ENCODE measurements around the gene RGP1.

The RGP1 gene, protein sequence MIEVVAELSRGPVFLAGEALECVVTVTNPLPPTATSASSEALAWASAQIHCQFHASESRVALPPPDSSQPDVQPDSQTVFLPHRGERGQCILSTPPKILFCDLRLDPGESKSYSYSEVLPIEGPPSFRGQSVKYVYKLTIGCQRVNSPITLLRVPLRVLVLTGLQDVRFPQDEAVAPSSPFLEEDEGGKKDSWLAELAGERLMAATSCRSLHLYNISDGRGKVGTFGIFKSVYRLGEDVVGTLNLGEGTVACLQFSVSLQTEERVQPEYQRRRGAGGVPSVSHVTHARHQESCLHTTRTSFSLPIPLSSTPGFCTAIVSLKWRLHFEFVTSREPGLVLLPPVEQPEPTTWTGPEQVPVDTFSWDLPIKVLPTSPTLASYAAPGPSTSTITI

DNA sequence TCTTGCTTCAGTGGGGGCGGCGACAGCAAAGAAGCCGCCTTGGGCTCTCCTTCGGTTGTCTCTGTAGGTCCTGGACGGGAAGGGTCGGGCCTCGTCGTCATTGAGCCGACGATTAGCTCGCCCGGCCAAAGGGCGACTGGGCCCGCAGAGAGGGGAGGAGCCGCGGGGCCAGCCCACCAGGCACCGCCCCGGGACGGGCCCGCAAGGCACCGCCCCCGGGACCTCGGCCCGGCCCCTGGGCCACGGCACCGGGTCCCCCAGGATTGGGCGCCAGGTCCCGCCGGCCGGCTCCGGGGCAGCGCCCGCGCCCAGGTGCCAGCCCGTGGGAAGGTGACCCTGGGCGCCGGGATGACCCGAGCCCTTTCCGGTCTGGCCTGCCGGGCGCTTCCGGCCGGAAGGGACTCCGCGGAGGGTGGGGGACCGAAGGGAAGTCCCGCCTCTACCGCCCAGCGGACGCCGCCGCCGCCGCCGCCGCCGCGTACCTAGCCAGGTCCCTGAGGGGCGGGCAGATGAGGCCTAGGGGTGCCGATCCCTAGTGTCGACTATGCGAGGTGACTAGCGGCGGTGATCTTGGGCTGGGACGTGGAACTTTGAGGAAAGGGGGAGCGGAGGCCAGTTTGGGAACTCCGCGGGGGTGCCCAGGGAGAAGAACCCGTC is at the start of gene RGP1, which contains the start of gene GBA2:
RGP1 (plus strand) TSS at position 430 of the 657 bp plus-strand sequence. CDS start 469 bp downstream, outside the sequence.
GBA2 (minus strand) TSS at position 371 of the 657 bp plus-strand sequence. CDS start 524 bp downstream, outside the sequence.
- peak in 1 of 2 donors; percentile 51 for DNase-seq (ENCODE audit: low read depth in 2 of 2)

DNA sequence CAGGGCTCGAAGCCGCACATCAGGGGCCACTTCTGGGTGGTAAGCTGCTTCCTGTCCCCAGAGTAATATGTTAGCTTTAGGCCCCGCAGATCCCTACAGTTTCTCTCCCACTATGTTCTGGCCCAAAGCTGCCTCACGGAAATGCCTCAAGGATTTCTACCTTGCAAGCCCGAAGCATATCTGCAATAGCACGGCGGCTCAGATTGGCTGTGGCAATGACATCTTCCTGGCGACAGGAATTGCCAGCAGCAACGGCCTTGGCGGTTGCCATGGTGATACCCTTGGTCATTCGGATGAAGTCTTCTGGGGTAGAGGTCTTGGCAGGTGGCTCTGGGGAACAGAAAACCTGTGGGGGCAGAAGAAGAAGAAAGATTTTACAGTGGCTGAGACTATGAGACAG is 49.1 kb upstream of the RGP1 start:
- DNase-seq (ENCODE audit: low read depth in 2 of 2), result no peak

DNA sequence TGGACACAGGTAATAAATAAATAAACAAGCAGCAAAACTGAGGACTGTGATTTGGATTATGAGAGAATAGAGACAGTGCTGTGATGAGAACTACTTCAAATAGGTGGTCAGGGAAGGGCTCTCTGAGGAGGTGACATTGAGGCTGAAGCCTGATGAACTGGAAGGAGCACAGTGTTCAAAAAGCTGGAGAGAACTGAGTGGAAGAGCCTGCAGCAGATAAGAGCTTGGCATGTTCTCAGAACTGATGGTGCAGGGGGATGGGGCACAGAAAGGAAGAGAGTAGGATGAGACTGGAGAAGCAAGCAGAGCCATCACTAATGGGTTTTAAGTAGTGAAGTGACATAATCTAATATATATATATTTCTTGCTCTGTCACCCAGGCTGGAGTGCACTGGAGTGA is 48.1 kb upstream of the RGP1 start:
- no peak for DNase-seq (ENCODE audit: low read depth in 2 of 2)

DNA sequence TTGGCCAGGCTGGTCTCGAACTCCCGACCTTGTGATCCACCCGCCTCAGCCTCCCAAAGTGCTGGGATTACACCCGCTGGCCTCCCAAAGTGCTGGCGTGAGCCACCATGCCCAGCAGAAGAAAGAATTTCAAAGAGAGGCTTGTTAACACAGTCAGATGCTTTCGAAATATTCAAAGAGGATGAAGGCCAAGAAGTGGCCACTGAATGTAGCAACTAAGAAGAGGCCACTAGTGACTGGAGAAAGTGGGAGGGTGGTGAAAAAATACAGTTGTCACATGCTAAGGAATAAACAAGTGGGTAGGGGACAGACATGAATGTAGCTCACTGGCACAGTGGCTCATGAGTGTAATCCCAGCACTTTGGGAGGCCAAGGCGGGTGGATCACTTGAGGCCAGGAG is 46.4 kb upstream of the RGP1 start:
- DNase-seq (ENCODE audit: low read depth in 2 of 2), result no peak

DNA sequence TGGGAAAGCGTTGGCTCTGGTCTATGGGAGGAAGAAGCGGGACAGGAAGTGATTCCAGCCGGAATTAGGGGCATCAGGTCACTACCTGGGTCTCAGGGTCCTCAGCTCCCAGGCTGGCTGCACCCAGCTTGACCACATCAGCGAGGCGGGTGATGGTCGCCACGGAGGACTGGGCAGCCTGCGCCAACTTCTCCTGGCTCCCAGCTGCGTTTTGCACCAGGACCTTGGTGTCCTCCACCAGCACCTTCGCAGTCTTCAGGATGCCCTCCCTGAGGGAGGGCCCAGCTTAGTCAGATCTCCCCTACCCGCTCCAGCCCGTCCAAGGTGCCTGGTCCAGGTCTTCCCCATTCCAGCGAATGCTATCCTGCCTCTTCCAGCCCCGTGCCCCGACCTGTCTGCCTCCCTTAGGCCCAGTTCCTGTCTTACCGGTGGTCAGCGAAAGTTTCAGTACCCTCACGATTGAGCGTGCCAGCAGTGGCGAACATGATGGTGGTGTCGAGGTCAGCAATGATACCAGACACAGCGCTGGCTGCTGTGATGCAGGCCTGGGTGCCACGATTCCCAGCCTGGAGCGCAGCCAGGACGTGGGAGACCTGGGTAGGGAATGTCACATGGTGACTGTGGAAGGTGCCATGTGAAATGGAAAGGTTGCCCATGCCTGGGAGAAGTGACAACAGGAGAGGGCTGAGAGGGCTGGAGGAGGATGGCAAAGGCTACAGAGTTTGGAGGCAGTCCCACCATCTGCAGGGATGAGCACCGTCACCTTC is 45.0 kb upstream of the RGP1 start:
- DNase-seq (ENCODE audit: low read depth in 2 of 2), result no peak

DNA sequence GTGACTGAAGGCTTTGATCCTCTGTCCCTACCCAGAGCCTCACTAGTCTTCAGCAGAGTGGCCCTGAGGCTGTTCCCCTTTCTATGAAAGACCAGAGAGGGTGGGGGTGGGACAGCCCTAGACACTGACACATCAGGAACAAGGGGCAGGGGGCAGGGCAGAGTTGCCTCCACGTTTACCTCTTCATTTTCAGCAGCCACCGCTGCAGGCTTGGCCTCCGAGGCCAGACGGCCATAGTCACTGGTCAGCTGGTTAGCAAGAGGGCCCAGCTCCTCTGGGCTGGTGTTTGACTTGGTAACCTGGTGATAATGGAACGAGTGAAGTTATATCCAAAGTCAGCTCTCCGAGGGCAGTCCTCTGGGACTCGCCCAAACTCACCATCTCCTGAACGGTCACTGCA is 43.7 kb upstream of the RGP1 start:
- DNase-seq (ENCODE audit: low read depth in 2 of 2), result no peak

DNA sequence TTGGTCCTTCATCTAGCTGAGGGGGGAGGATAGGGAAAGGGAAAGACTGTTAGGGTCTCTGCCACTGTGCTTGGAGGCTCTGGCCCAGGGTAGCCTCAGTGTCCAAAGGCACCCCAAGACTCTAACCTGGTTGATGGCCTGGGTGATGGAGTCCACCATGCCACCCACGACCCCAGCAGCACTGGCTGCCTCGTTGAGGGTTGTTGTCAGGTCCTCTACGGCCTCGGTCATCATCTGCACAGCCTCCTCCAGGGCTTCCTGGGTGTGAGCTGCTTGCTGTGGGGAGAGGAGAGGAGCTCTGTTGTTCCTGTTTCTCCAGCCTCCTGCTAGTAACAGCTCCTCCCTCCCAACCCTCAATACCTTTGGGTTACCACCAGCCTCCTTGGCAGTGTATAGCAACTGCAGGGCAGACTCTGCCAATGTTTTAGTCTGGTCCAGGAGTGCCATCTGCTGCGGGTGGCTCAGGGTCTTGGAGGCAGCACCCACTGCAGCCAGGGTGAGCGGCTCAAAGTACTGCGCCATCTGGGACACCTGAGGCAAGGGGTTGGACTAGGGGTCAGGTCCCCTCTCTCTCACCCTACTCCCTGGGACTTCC is 43.2 kb upstream of the RGP1 start:
- DNase-seq (ENCODE audit: low read depth in 2 of 2), result no peak

DNA sequence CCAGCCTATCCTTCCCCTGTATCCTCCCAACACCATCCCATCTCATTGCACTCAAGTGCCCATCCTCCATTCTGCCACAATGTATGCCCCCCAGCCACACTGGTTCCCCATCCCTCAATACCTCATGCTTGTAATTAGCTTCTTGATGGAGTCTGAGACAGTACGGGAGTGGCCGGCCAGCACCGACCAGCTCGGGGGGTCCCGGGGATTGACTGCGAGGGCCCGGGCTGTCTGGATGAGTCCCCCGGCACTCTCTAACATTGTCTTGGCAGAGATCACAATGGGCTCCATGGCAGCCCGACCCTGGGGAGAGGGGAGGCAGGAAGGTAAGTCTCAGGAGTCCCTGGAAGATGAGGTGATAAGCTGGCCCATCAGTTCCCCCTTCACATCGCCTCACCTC is 42.1 kb upstream of the RGP1 start:
- no peak for DNase-seq (ENCODE audit: low read depth in 2 of 2)

DNA sequence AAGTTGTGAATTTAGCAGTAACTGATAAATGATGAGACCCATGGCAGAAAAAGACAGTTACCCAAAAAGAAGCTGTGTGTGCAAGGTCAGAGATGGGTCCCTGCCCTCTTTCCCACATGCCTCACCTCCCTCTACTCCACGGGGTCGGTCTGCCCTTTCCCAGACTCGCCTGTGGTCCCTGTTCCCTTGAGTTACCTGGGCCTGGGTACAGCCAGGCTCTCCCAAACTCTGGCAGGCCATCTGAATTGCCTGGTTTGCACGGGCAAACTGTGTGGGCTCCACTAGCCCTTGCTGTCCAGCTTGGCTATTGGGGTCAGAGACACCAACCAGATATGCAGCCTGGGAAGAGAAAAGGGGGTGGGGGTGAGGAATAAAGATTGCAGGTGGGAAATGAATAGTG is 40.9 kb upstream of the RGP1 start:
- no peak for DNase-seq (ENCODE audit: low read depth in 2 of 2)

DNA sequence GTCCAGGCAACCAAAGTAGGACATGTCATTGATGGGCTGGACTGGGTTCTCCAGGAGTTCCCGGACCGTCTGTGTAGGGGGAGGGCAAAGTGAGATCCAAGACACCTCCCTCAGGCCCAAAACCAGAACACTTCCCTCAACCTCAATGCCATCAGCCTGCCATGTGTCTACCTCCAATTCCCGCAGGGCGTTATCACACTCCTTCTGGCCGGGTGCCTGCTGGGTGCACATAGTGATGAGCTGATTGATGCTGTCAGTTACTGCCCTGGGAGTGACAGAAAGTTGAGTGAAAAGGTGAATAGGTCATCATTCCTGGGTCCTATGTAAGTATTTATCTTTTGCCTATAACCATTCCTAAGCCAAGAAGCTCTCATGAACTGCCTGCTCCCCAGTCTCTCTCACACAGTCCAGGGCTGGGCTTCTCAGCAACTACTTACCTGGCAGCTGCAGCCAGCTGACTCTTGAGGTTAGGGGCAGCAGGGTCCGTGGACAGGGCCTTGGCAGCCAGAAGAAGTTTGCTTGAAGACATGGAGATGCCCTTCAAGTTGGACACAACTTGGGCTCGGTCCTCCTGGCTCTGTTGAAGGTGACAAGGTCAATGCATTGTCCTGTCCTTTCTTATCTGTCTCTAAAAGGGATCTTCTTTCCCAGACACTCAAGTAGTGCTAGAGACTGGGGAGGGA is 38.1 kb upstream of the RGP1 start:
- DNase-seq (ENCODE audit: low read depth in 2 of 2), result no peak

DNA sequence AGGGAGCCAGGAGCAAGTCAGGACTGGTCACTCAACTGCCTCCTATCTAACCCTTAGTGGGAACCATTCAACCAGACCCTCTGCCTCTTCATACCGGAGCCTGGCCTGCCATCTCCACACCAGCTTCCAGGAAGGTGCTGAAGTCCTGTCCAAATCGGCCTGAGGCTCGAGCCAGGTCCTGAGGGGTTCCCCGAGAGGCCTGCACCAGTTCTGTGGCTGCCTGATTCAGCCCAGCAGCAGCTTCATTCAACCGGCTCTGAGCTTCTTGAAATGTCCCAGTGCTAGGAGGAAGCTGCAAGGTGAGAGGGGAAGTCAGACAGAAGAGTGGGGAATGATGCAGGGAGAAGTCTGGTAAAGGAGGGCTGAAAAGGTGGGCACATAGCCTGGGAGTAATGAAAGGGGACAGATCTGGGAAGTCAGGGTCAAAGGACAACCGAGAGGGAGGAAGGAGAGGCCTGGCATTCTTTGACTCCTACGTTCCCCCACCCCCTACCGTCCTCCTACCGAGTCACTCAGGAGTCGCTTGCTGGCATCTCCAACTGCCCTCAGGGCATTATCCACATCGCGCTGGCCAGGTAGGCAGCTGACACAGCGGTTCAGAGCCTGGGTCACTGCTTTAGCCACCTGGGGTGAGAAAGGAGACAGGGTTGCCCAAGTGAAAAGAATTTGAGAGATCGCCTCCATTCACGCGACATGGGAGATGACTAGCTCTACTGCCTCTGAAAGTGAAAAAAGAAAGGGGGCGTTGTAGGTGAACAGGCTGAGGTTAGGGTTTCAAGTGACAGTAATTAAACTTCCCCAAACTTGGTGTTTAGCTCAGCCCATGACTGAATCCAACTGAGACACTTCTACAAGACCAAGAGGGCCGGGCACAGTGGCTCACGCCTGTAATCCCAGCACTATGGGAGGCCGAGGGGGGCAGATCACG is 37.3 kb upstream of the RGP1 start:
- DNase-seq (ENCODE audit: low read depth in 2 of 2), result no peak

DNA sequence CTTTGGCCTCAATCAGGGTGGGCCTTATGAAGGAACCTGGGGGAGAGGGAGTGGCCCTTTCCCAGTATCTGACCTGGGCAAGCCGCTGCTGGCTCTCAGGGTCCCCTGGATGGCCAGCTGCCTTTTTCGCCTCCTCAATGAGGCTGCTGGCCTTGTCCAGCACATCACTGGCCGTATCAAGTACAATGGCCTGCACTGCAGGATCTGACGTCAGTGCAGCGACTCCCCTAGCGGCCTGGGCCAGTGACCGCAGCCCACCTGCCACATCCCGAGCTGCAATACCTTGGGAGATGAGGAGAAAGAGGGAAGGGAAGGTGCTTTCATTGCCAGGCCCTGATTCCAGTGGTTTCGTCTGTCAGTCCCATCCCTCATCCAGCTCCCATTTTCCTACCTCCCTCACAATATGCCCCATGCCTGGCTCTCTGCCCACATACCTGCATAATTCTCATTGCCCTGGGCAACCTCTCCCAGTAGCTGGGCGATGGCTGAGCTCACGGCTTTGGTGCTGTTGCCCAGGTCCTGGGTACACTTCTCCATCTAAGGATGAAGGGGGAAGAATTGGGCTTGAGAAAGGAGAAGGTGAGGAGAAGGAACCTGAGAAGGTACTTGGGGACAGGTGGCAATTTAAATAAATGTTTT is 36.2 kb upstream of the RGP1 start:
- no peak for DNase-seq (ENCODE audit: low read depth in 2 of 2)

DNA sequence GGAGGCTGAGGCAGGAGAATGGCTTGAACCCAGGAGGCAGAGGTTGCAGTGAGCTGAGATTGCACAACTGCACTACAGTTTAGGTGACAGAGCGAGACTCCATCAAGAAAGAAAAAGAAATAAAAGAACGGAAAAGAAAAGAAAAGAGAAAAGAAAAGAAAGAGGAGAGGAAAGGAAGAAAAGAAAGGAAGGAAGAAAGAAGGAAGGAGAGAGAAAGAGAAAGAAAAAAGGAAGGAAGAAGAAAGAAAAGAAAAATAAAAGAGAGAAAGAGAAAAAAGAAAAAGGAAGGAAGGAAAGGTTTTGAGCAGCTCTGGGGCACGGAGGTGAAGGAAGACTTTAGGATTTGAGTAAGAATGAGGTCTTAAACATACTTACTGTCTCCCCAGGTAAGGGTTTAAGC is 35.5 kb upstream of the RGP1 start:
- DNase-seq (ENCODE audit: low read depth in 2 of 2), result no peak

DNA sequence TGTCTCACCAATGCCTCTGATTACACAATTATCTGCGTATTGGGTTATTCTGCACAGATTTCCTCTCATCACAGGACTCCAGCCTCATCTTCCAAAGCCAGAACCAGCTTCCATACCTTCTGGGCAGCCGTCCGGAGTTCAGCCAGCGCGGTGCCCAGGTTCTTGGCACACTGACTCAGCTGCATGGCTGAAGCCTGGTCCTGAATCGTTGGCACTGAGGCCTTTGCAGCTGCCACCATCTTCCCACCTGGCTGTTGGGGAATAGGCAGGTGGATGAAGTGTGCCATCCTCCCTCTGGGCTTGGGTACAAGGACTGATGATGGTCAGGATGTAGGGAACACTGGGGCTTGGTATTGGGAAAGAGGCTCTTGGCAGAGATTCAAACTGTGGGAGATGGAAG is 35.0 kb upstream of the RGP1 start:
- no peak for DNase-seq (ENCODE audit: low read depth in 2 of 2)

DNA sequence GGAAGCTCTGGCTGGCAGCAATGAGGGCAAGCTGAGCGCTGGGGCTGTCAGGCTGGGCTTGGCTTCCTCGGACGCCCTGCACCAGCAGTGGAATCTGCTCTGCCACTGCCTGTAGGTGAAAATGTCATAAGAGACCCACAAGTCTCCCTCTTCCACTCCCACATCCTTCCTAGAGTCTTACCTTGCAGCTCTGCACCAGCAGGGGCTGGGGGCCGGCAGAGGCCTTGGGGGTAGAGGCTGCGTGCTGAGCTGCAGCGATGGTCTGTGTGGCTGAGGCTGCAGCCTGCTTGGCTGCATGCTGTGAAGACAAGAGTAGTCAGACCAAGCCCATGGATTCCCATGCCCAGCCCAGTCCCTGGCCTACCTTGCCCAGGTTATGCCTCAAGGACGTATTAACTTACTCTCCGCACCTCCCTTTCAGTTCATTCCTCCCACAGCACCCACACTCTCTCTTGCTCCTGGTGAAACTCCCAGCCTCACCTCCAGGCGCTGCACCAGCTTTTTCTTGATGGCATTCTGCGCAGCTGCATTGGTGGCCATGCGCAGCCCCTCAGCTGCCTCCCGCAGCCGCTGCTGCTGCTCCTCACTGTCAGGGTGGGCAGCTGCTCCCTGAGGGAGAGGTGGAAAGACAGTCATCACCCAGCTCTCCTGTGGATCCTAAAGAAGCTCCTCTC is 34.4 kb upstream of the RGP1 start:
- DNase-seq (ENCODE audit: low read depth in 2 of 2), result no peak

DNA sequence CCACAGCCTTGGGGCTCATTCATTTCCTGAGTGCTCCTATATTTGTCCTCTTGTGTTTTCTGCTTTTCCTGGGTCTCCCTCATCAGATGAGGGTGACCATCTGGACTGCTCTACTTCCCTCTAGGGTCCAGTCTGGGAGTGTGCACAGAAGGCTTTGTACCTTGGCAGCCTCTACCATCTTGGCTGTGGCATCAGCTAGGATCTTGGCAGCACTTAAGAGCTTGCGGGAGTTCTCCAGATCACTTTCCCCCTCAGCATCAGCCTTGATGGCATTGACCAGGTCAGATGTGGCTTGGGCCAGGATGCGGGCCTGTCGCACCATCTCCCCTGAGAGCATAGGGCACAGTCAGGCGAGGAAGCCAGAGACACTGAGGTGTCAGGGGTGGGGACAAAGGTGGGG is 32.9 kb upstream of the RGP1 start:
- no peak for DNase-seq (ENCODE audit: low read depth in 2 of 2)

DNA sequence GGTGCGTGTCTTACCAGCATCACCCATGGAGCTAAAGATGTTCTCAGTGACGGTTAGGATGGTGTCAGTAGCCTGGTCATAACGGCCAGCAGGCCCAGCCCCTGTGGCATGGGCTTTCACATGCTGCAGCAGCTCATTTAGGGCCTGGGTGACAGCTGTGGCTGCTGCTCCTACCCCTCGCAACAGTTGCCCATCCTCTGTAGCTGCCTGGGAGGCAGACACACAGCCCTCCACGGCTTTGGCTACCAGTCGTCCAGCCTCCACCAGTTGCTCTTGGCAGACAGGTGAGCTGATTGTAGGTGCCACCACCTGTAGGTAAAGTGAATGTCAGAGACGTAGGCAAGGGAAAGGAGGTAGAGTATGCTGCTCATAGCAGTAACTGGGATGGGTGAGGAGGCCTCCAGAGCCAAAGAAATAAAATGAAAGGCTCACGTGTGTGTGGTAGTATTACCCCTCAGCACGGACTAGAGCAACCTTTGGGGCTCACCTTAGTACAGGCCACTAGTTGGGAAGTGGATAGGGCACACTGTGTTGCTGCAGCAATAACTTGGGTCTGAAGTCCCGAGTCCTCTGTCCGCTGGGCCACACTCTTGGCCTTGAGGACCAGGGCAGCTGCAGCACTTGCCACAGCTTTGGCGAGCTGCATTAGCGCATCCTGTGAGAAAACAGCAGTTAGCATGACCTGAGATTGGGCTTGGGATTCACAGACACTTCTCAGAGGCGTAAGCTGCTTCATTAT is 31.8 kb upstream of the RGP1 start:
- no peak for DNase-seq (ENCODE audit: low read depth in 2 of 2)

DNA sequence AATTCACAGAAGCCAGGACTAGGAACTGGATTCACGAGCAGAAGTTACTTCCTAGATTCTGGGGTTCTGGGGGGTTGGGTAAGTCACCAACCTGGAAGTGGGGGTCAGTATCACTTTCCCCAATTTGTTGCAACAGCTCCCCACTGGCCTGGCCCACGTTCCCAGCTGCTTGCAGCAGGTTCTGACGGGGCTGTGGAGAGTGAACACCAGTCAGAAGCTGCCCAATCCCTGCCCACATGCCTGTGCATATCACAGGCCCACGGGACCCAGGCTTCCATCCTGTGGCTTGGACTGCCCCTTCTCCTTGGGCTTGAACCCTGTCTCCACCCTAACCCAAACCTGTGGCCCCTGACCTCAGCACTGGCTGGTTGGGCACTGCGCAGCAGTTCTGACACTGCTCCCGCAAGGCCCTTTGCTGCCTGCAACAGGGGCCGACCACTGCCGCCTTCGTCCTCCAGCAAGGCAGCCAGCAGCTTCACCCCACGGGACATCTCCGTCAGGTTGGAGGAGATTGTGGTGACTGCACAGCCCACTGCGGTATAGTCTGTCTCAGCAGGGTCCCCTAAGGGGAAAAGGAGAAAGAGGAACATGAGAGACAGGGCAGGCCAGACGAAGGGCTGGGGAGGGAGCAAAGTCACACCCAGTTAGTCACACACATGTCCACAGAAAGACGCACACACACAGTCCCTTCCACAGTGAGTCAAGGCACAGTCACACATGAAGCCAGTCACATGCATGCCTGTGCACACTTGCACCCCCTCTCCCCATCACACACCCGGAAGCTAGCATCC is 30.2 kb upstream of the RGP1 start:
- DNase-seq (ENCODE audit: low read depth in 2 of 2), result no peak

Measured in stimulated activated CD4-positive, alpha-beta T cell treated with anti-CD3 and anti-CD28 coated beads, Interleukin-4, amount 100 ng/mL, for 48 hours (primary cell).